ENCODE measurements around the gene LIFR.
A peak's percentile ranks its signal among the peaks of the same experiment; 100 is the strongest.

Gene LIFR

GRCh38 chr5:38595132-38595745, 38.8 kb upstream of the LIFR start:
- H3K4me3 ChIP-seq (replicated peaks; ENCODE audit: low read depth, low read length): no peak overlapping the region
- TF ChIP-seq CTCF (IDR thresholded peaks at IDR 0.05; ENCODE audit: low read depth, low read length, missing control alignments): no peak
- peak; percentile 48 for DNase-seq (ENCODE audit: extremely low read depth, low read depth)

GRCh38 chr5:38593959-38594358, 37.5 kb upstream of the LIFR start:
- no peak for TF ChIP-seq CTCF (IDR thresholded peaks at IDR 0.05; ENCODE audit: low read depth, low read length, missing control alignments)
- DNase-seq (ENCODE audit: extremely low read depth, low read depth): no peak
- no peak overlapping the region for H3K4me3 ChIP-seq (replicated peaks; ENCODE audit: low read depth, low read length)

GRCh38 chr5:38591523-38591849, 35.0 kb upstream of the LIFR start:
- H3K4me3 ChIP-seq (replicated peaks; ENCODE audit: low read depth, low read length): no peak overlapping the region
- no peak for DNase-seq (ENCODE audit: extremely low read depth, low read depth)
- no peak for TF ChIP-seq CTCF (IDR thresholded peaks at IDR 0.05; ENCODE audit: low read depth, low read length, missing control alignments)

- no peak overlapping the region for H3K4me3 ChIP-seq (replicated peaks; ENCODE audit: low read depth, low read length)
- DNase-seq (ENCODE audit: extremely low read depth, low read depth): no peak
- TF ChIP-seq CTCF (IDR thresholded peaks at IDR 0.05; ENCODE audit: low read depth, low read length, missing control alignments): no peak
Observed at GRCh38 chr5:38590838-38591522, 34.5 kb upstream of the LIFR start.

GRCh38 chr5:38589629-38590028, 33.2 kb upstream of the LIFR start:
- no peak for TF ChIP-seq CTCF (IDR thresholded peaks at IDR 0.05; ENCODE audit: low read depth, low read length, missing control alignments)
- no peak overlapping the region for H3K4me3 ChIP-seq (replicated peaks; ENCODE audit: low read depth, low read length)
- DNase-seq (ENCODE audit: extremely low read depth, low read depth): no peak

- H3K4me3 ChIP-seq (replicated peaks; ENCODE audit: low read depth, low read length): no peak overlapping the region
- TF ChIP-seq CTCF (IDR thresholded peaks at IDR 0.05; ENCODE audit: low read depth, low read length, missing control alignments): no peak
- DNase-seq (ENCODE audit: extremely low read depth, low read depth): no peak
Observed at GRCh38 chr5:38585816-38586215, 29.4 kb upstream of the LIFR start.

GRCh38 chr5:38583500-38583899, 27.1 kb upstream of the LIFR start:
- H3K4me3 ChIP-seq (replicated peaks; ENCODE audit: low read depth, low read length): no peak overlapping the region
- TF ChIP-seq CTCF (IDR thresholded peaks at IDR 0.05; ENCODE audit: low read depth, low read length, missing control alignments): no peak
- no peak for DNase-seq (ENCODE audit: extremely low read depth, low read depth)
